Amygdala (tissue), 56 donors: ENCODE results near the gene TMC2.

Source experiments
- DNase-seq, 56 donors: peaks; one replicate each; lab custom pipeline; 2025; lab: John Stamatoyannopoulos, UW

Gene TMC2

GRCh38 chr20:2564406-2564805 lies 28.0 kb downstream of the TMC2 start:
- no peak for DNase-seq

- DNase-seq: no peak
Observed at GRCh38 chr20:2575682-2576081, 39.3 kb downstream of the TMC2 start.

- DNase-seq: no peak
Observed at GRCh38 chr20:2576317-2576727, 39.9 kb downstream of the TMC2 start.

- no peak for DNase-seq
Observed at GRCh38 chr20:2578475-2579192, 42.3 kb downstream of the TMC2 start.

GRCh38 chr20:2585811-2586210 lies 49.4 kb downstream of the TMC2 start:
- no peak for DNase-seq

GRCh38 chr20:2593756-2594155 lies 57.4 kb downstream of the TMC2 start:
- no peak for DNase-seq

- DNase-seq: peak in 1 of 56 donors; percentile 20
Observed at GRCh38 chr20:2595076-2595475, 58.7 kb downstream of the TMC2 start.

GRCh38 chr20:2596673-2597279 lies 60.4 kb downstream of the TMC2 start:
- no peak for DNase-seq

GRCh38 chr20:2599288-2600006 lies 63.1 kb downstream of the TMC2 start:
- no peak for DNase-seq

- DNase-seq: no peak
Observed at GRCh38 chr20:2602046-2602735, 65.8 kb downstream of the TMC2 start.

- no peak for DNase-seq
Observed at GRCh38 chr20:2602746-2603145, 66.4 kb downstream of the TMC2 start.

GRCh38 chr20:2603816-2604505 lies 67.6 kb downstream of the TMC2 start:
- no peak for DNase-seq

- DNase-seq: no peak
Observed at GRCh38 chr20:2604506-2604835, 68.1 kb downstream of the TMC2 start.

- DNase-seq: no peak
Observed at GRCh38 chr20:2606507-2607006, 70.2 kb downstream of the TMC2 start.

GRCh38 chr20:2610326-2610725 lies 74.0 kb downstream of the TMC2 start:
- no peak for DNase-seq

GRCh38 chr20:2610941-2611720 lies 74.8 kb downstream of the TMC2 start:
- DNase-seq: no peak

GRCh38 chr20:2612073-2612472 lies 75.7 kb downstream of the TMC2 start:
- no peak for DNase-seq

- no peak for DNase-seq
Observed at GRCh38 chr20:2616634-2617033, 80.3 kb downstream of the TMC2 start.

GRCh38 chr20:2617099-2617714 lies 80.8 kb downstream of the TMC2 start:
- no peak for DNase-seq
